Breast epithelium (tissue), 4 donors: ENCODE results near the gene NR5A2. TPM values are rescaled to one million over a fixed set of nuclear protein-coding genes. Genes with fewer than 3 reads are reported as not detected.

Experiments used
- DNase-seq, 2 donors: peaks; one replicate each; pipeline ENCODE4 v3.0.0-alpha.2; 2019; ENCODE audit warnings: low spot score in 2 of 2
- H3K27ac ChIP-seq, 2 donors: fragments of 200-600 bp; sonication (generic) in 1 of 2; one replicate each; pipeline ENCODE4 v1.5.1; 2016 to 2019; ENCODE audit warnings: mild to moderate bottlenecking in 1 of 2
- H3K27me3 ChIP-seq, 2 donors: fragments of 200-600 bp; sonication (generic) in 1 of 2; one replicate each; pipeline versions ENCODE4 v1.5.1 to v1.6.0; 2017 to 2019; ENCODE audit warnings: control low read depth in 1 of 2, mild to moderate bottlenecking in 1 of 2
- H3K36me3 ChIP-seq: fragments of 200-600 bp; one replicate; pipeline ENCODE4 v1.5.1; 2019
- H3K4me1 ChIP-seq, 2 donors: fragments of 200-600 bp; sonication (generic); one replicate each; pipeline ENCODE4 v1.5.1; 2016 to 2019; ENCODE audit warnings: control low read depth in 1 of 2
- H3K4me3 ChIP-seq, 3 donors: fragments of 200-600 bp; sonication (generic); 1 replicate in 2 of 3; 2 replicates in 1 of 3; pipeline ENCODE4 v1.5.1; 2016 to 2019; ENCODE audit warnings: mild to moderate bottlenecking in 3 of 3, moderate library complexity in 2 of 3
- H3K9me3 ChIP-seq, 2 donors: fragments of 200-600 bp; sonication (generic) in 1 of 2; one replicate each; pipeline ENCODE4 v1.5.1; 2016 to 2019; ENCODE audit warnings: control low read depth in 1 of 2
- POLR2A ChIP-seq: fragments of 450-650 bp; IDR thresholded peaks from one replicate; pipeline ENCODE4 v1.6.1; 2016; ENCODE audit warnings: antibody characterized with exemption, mild to moderate bottlenecking, moderate library complexity
- POLR2AphosphoS5 ChIP-seq, 3 donors: sonication (generic); formaldehyde crosslinking; IDR thresholded peaks; one replicate each; pipeline ENCODE4 v1.6.1; 2017; ENCODE audit warnings: antibody characterized with exemption in 3 of 3
- intact Hi-C: fragments of 100-400 bp; cut with DNase I; formaldehyde crosslinking; loops from one replicate; pipeline ENCODE4 v1.15.1; 2023; ENCODE audit warnings: low total_unique reads
- total RNA-seq, 3 donors: library from RNA; depleted of rRNA; stranded (reverse); fragments of >200 nt; gene quantifications; one replicate each; pipeline ENCODE4 v1.1.0, GENCODE V29; 2016
- TF ChIP-seq, protein P1 (sequence below), 3 donors: fragments of 450-650 bp; IDR thresholded peaks; one replicate each; pipeline ENCODE4 v1.5.1; 2016 to 2017; ENCODE audit warnings: antibody characterized with exemption in 3 of 3, mild to moderate bottlenecking in 3 of 3, moderate library complexity in 3 of 3

Gene NR5A2
- total RNA-seq, 3 donors from 2014 or later, result 4.1 to 5.6 (median 4.9) TPM

GRCh38 chr1:200133123-200133522 lies 105.6 kb downstream of the NR5A2 start:
- Histone ChIP-seq H3K27me3 (no peaks in the 10 kb centered on the region), H3K36me3 (no peaks in the 10 kb centered on the region), H3K4me3 (no peak overlapping the region), H3K27ac (no peak overlapping the region), H3K9me3 (no peaks in the 10 kb centered on the region), H3K4me1 (no peaks in the 10 kb centered on the region)
- intact Hi-C loops, result no loop called here
- DNase-seq, result no peak
- TF ChIP-seq, protein P1, sequence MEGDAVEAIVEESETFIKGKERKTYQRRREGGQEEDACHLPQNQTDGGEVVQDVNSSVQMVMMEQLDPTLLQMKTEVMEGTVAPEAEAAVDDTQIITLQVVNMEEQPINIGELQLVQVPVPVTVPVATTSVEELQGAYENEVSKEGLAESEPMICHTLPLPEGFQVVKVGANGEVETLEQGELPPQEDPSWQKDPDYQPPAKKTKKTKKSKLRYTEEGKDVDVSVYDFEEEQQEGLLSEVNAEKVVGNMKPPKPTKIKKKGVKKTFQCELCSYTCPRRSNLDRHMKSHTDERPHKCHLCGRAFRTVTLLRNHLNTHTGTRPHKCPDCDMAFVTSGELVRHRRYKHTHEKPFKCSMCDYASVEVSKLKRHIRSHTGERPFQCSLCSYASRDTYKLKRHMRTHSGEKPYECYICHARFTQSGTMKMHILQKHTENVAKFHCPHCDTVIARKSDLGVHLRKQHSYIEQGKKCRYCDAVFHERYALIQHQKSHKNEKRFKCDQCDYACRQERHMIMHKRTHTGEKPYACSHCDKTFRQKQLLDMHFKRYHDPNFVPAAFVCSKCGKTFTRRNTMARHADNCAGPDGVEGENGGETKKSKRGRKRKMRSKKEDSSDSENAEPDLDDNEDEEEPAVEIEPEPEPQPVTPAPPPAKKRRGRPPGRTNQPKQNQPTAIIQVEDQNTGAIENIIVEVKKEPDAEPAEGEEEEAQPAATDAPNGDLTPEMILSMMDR (IDR thresholded peaks at IDR 0.05), result no peak

GRCh38 chr1:200134116-200134515 lies 106.6 kb downstream of the NR5A2 start:
- intact Hi-C loops, result no loop called here
- TF ChIP-seq, protein P1 (IDR thresholded peaks at IDR 0.05), result no peak
- Histone ChIP-seq H3K4me1 (no peaks in the 10 kb centered on the region), H3K27ac (no peak overlapping the region), H3K4me3 (no peak overlapping the region), H3K27me3 (no peaks in the 10 kb centered on the region), H3K9me3 (no peaks in the 10 kb centered on the region), H3K36me3 (no peaks in the 10 kb centered on the region)
- no peak for DNase-seq

- Histone ChIP-seq H3K36me3 (no peaks in the 10 kb centered on the region), H3K27ac (no peak overlapping the region), H3K4me1 (no peaks in the 10 kb centered on the region), H3K9me3 (no peaks in the 10 kb centered on the region), H3K27me3 (no peaks in the 10 kb centered on the region), H3K4me3 (no peak overlapping the region)
- intact Hi-C loops, result no loop called here
- TF ChIP-seq POLR2AphosphoS5 (IDR thresholded peaks at IDR 0.05), result no peak
- DNase-seq, result no peak
Measured at GRCh38 chr1:200136384-200136783, 108.9 kb downstream of the NR5A2 start.

DNA sequence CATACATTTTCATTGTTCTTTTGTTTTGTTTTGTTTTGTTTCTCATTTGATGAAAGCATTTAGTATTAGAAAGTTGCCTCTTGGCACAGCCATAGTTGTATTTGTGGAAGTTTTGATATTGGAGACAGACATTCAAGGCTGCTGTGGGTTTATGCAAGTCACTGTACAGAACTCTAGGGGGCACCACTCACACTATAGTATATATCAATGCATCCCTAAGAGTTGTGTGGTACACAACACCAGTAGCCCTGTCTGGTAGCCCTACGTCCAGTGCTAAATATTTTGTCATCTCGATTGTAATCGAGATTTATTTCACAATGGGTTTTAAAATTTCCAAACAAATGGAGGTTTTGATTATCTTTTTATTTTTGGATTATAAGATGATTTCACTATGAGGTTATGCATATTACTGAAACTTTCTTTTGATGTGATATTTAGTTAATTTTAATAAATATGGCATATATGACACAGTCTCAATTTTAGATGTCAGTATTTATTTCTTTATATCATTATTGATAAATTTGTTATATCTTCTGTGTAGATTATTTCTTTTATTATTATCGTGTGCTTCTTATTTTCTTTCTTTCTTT lies 112.2 kb downstream of the NR5A2 start:
- Histone ChIP-seq H3K27me3 (no peaks in the 10 kb centered on the region), H3K36me3 (no peaks in the 10 kb centered on the region), H3K4me1 (no peaks in the 10 kb centered on the region), H3K4me3 (no peak overlapping the region), H3K27ac (no peak overlapping the region), H3K9me3 (no peaks in the 10 kb centered on the region)
- intact Hi-C loops, result no loop called here
- TF ChIP-seq, protein P1 (IDR thresholded peaks at IDR 0.05), result peak in 1 of 3 donors; percentile 28
- no peak for TF ChIP-seq POLR2A
- no peak for DNase-seq

GRCh38 chr1:200143347-200143746 lies 115.8 kb downstream of the NR5A2 start:
- TF ChIP-seq, protein P1 (IDR thresholded peaks at IDR 0.05), result no peak
- no peak for TF ChIP-seq POLR2A
- no peak for TF ChIP-seq POLR2AphosphoS5 (IDR thresholded peaks at IDR 0.05)
- Histone ChIP-seq H3K4me3 (no peak overlapping the region), H3K4me1 (no peaks in the 10 kb centered on the region), H3K36me3 (no peaks in the 10 kb centered on the region), H3K27ac (no peak overlapping the region), H3K9me3 (no peaks in the 10 kb centered on the region), H3K27me3 (no peaks in the 10 kb centered on the region)
- intact Hi-C loops, result no loop called here
- no peak for DNase-seq

GRCh38 chr1:200146100-200146499 lies 118.6 kb downstream of the NR5A2 start:
- no peak for DNase-seq
- Histone ChIP-seq H3K27me3 (no peaks in the 10 kb centered on the region), H3K9me3 (no peaks in the 10 kb centered on the region), H3K27ac (no peak overlapping the region), H3K4me3 (no peak overlapping the region), H3K4me1 (no peaks in the 10 kb centered on the region), H3K36me3 (no peaks in the 10 kb centered on the region)
- TF ChIP-seq POLR2AphosphoS5 (IDR thresholded peaks at IDR 0.05) (no peak), POLR2A (no peak)
- TF ChIP-seq, protein P1 (IDR thresholded peaks at IDR 0.05), result no peak
- intact Hi-C loops, result no loop called here
